ENCODE measurements around the gene CNOT1. TPM values are rescaled to one million over a fixed set of nuclear protein-coding genes. Genes with fewer than 3 reads are reported as not detected.
"Not testable (repeated sequence)": the region's sequence is repeated elsewhere in the genome, so short reads cannot be mapped to it uniquely, and the experiment has no call there.

The CNOT1 gene
- total RNA-seq, 2 experiments from 2014 or later: 268 to 273 TPM

- CTCF ChIA-PET: interaction anchor here (1.2 to 1.6 kb wide), 3 partner anchors 11 to 234 kb away, joined by 3 to 4 read pairs (median 4); no protein-coding TSS in a partner anchor
Measured at GRCh38 chr16:58498341-58499091, 131.1 kb downstream of the CNOT1 start.

GRCh38 chr16:58497935-58498334 lies 131.7 kb downstream of the CNOT1 start:
- Mint-ChIP-seq H3K27me3 (peaks cover 17% of the 10 kb centered on the region), H3K36me3 (no peaks in the 10 kb centered on the region), H3K9me3 (ENCODE audit: low read depth) (no peaks in the 10 kb centered on the region), H3K4me3 (no peak overlapping the region), H3K4me1 (peaks cover 23% of the 10 kb centered on the region), H3K27ac (no peak overlapping the region)
- no peak for DNase-seq
- no peak for ATAC-seq
- CTCF ChIA-PET: interaction anchor here (0.8 to 1.2 kb wide), 3 partner anchors 10 to 161 kb away, joined by 3 to 4 read pairs (median 4); no protein-coding TSS in a partner anchor

More at GRCh38 chr16:58498341-58499091, 131.1 kb downstream of the CNOT1 start:
- Mint-ChIP-seq H3K9me3 (ENCODE audit: low read depth) (no peaks in the 10 kb centered on the region), H3K36me3 (no peaks in the 10 kb centered on the region), H3K27me3 (peaks cover 17% of the 10 kb centered on the region), H3K4me3 (no peak overlapping the region), H3K27ac (no peak overlapping the region), H3K4me1 (peaks cover 23% of the 10 kb centered on the region)
- ATAC-seq: no peak
- no peak for DNase-seq

GRCh38 chr16:58497468-58497867 lies 132.2 kb downstream of the CNOT1 start:
- Mint-ChIP-seq H3K4me3 (no peak overlapping the region), H3K36me3 (no peaks in the 10 kb centered on the region), H3K27me3 (peaks cover 20% of the 10 kb centered on the region), H3K4me1 (peaks cover 23% of the 10 kb centered on the region), H3K9me3 (ENCODE audit: low read depth) (no peaks in the 10 kb centered on the region), H3K27ac (no peak overlapping the region)
- no peak for DNase-seq
- CTCF ChIA-PET: interaction anchor here (0.8 to 1.2 kb wide), 3 partner anchors 10 to 161 kb away, joined by 3 to 4 read pairs (median 4); no protein-coding TSS in a partner anchor
- no peak for ATAC-seq

- Mint-ChIP-seq H3K27ac (no peak overlapping the region), H3K27me3 (peaks cover 15% of the 10 kb centered on the region), H3K4me1 (peaks cover 19% of the 10 kb centered on the region), H3K4me3 (no peak overlapping the region), H3K36me3 (no peaks in the 10 kb centered on the region), H3K9me3 (ENCODE audit: low read depth) (no peaks in the 10 kb centered on the region)
- DNase-seq: no peak
- CTCF ChIA-PET: interaction anchor here (1.7 to 6.1 kb wide), 3 partner anchors 16 to 261 kb away, joined by 5 to 42 read pairs (median 5); no protein-coding TSS in a partner anchor
- ATAC-seq: no peak
Measured at GRCh38 chr16:58495521-58496331, 133.9 kb downstream of the CNOT1 start.

GRCh38 chr16:58494981-58495520 lies 134.6 kb downstream of the CNOT1 start:
- H3K27ac Mint-ChIP-seq: no peak overlapping the region
- no peak overlapping the region for H3K4me3 Mint-ChIP-seq
- no peaks in the 10 kb centered on the region for H3K36me3 Mint-ChIP-seq
- peak; percentile 83 for DNase-seq
- peaks cover 16% of the 10 kb centered on the region for H3K4me1 Mint-ChIP-seq
- peak; percentile 58 for ATAC-seq
- no peaks in the 10 kb centered on the region for H3K9me3 Mint-ChIP-seq (ENCODE audit: low read depth)
- peaks cover 8% of the 10 kb centered on the region for H3K27me3 Mint-ChIP-seq
- CTCF ChIA-PET: interaction anchor here (1.7 to 6.1 kb wide), 3 partner anchors 16 to 261 kb away, joined by 5 to 42 read pairs (median 5); no protein-coding TSS in a partner anchor

GRCh38 chr16:58493756-58494431 lies 135.7 kb downstream of the CNOT1 start:
- no peak overlapping the region for H3K27ac Mint-ChIP-seq
- H3K36me3 Mint-ChIP-seq: no peaks in the 10 kb centered on the region
- H3K4me3 Mint-ChIP-seq: no peak overlapping the region
- ATAC-seq (no peak), DNase-seq (no peak)
- CTCF ChIA-PET: interaction anchor here (1.7 to 6.1 kb wide), 2 partner anchors 18 to 157 kb away, joined by 5 to 42 read pairs; no protein-coding TSS in a partner anchor
- peaks cover 14% of the 10 kb centered on the region for H3K4me1 Mint-ChIP-seq
- no peaks in the 10 kb centered on the region for H3K9me3 Mint-ChIP-seq (ENCODE audit: low read depth)
- peaks cover 5% of the 10 kb centered on the region for H3K27me3 Mint-ChIP-seq

- DNase-seq: no peak
- Mint-ChIP-seq H3K27ac (no peak overlapping the region), H3K4me3 (no peak overlapping the region), H3K36me3 (no peaks in the 10 kb centered on the region), H3K27me3 (peaks cover 5% of the 10 kb centered on the region), H3K9me3 (ENCODE audit: low read depth) (no peaks in the 10 kb centered on the region), H3K4me1 (peaks cover 14% of the 10 kb centered on the region)
- ATAC-seq: no peak
- CTCF ChIA-PET: interaction anchor here (6.1 kb wide), 1 partner anchor 156 kb away, joined by 42 read pairs; no protein-coding TSS in a partner anchor
Measured at GRCh38 chr16:58492735-58493134, 136.9 kb downstream of the CNOT1 start.

GRCh38 chr16:58492066-58492465 lies 137.6 kb downstream of the CNOT1 start:
- Mint-ChIP-seq H3K36me3 (no peaks in the 10 kb centered on the region), H3K9me3 (ENCODE audit: low read depth) (no peaks in the 10 kb centered on the region), H3K4me1 (peaks cover 11% of the 10 kb centered on the region), H3K4me3 (no peak overlapping the region), H3K27me3 (peaks cover 5% of the 10 kb centered on the region), H3K27ac (no peak overlapping the region)
- ATAC-seq: no peak
- CTCF ChIA-PET: interaction anchor here (6.1 kb wide), 1 partner anchor 155 kb away, joined by 42 read pairs; no protein-coding TSS in a partner anchor
- no peak for DNase-seq

- not testable (repeated sequence) for ATAC-seq; H3K36me3 Mint-ChIP-seq; DNase-seq; H3K4me1 Mint-ChIP-seq; H3K27ac Mint-ChIP-seq; H3K4me3 Mint-ChIP-seq; H3K9me3 Mint-ChIP-seq (ENCODE audit: low read depth)
- CTCF ChIA-PET: interaction anchor here (6.1 kb wide), 1 partner anchor 153 kb away, joined by 42 read pairs; no protein-coding TSS in a partner anchor
- H3K27me3 Mint-ChIP-seq: peaks cover 10% of the 10 kb centered on the region
Measured at GRCh38 chr16:58490539-58490938, 139.1 kb downstream of the CNOT1 start.

GRCh38 chr16:58490065-58490464 lies 139.6 kb downstream of the CNOT1 start:
- no peak overlapping the region for H3K4me3 Mint-ChIP-seq
- H3K36me3 Mint-ChIP-seq: no peaks in the 10 kb centered on the region
- H3K27me3 Mint-ChIP-seq: peaks cover 10% of the 10 kb centered on the region
- no peak overlapping the region for H3K27ac Mint-ChIP-seq
- no peak for ATAC-seq
- no peaks in the 10 kb centered on the region for H3K9me3 Mint-ChIP-seq (ENCODE audit: low read depth)
- H3K4me1 Mint-ChIP-seq: peaks cover 2% of the 10 kb centered on the region
- no peak for DNase-seq
- CTCF ChIA-PET: interaction anchor here (5.8 kb wide), 1 partner anchor 154 kb away, joined by 113 read pairs; no protein-coding TSS in a partner anchor

- ATAC-seq (no peak), DNase-seq (no peak)
- Mint-ChIP-seq H3K36me3 (no peaks in the 10 kb centered on the region), H3K4me1 (no peaks in the 10 kb centered on the region), H3K27me3 (peaks cover 9% of the 10 kb centered on the region), H3K4me3 (no peak overlapping the region), H3K9me3 (ENCODE audit: low read depth) (no peaks in the 10 kb centered on the region), H3K27ac (no peak overlapping the region)
- CTCF ChIA-PET: interaction anchor here (0.6 to 5.8 kb wide), 15 partner anchors 10 to 267 kb away, joined by 3 to 113 read pairs (median 5); partner anchors contain the start of gene GINS3
Measured at GRCh38 chr16:58488531-58488930, 141.1 kb downstream of the CNOT1 start.

- H3K36me3 Mint-ChIP-seq: no peaks in the 10 kb centered on the region
- DNase-seq (peak; percentile 78), ATAC-seq (peak; percentile 90)
- CTCF ChIA-PET: interaction anchor here (0.6 to 5.8 kb wide), 34 partner anchors 10 to 582 kb away, joined by 3 to 113 read pairs (median 4); partner anchors contain the start of genes GINS3 and NDRG4
- no peaks in the 10 kb centered on the region for H3K9me3 Mint-ChIP-seq (ENCODE audit: low read depth)
- no peak overlapping the region for H3K4me3 Mint-ChIP-seq
- no peaks in the 10 kb centered on the region for H3K4me1 Mint-ChIP-seq
- H3K27ac Mint-ChIP-seq: no peak overlapping the region
- H3K27me3 Mint-ChIP-seq: peaks cover 9% of the 10 kb centered on the region
Measured at GRCh38 chr16:58487566-58488351, 141.9 kb downstream of the CNOT1 start.

Measured in activated CD8-positive, alpha-beta memory T cell treated with anti-CD3 and anti-CD28 coated beads, Interleukin-2, amount 10 ng/mL, durations not matched to agents 7 days and 5 days (primary cell).